ENCODE measurements around the gene RPS21.

Gene RPS21

DNA sequence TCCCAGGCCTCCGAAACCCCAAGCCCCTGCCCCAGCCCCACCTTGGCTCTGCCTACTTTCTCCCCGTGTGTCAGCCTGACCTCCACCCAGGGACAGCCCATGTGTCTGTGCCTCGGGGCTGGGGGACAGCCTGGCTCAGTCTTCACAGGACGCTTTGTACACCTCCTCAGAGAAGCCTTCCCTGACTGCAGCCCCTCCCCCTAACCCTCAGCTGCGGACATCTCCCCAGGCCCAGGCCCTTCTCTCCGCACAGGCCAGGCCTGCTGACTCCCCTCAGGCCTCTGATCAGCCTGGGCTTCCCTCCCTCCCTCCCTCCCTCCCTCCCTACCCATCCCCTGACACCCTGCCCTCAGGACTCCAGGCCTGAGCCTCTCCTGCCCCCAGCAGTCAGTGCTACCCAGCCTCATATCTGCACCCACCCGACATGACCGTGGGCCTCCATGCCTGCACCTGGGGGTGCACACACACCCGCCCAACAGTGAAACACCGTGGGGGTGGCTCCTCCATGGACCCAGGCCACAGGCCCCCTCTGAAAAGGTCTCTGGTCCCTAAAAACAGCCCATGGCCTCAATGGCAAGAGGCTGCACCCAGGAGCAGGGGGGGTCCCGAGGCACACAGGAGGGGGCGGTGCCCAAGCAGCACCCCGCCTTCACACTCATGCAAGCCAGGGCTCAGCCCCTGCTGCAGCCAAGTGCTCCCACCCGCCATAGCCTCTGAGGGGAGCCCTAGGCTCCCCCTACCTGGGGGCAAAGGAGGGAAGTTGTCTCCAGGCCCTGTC lies 32.7 kb upstream of the RPS21 start:
- DNase-seq (ENCODE audit: low spot score): no peak

DNA sequence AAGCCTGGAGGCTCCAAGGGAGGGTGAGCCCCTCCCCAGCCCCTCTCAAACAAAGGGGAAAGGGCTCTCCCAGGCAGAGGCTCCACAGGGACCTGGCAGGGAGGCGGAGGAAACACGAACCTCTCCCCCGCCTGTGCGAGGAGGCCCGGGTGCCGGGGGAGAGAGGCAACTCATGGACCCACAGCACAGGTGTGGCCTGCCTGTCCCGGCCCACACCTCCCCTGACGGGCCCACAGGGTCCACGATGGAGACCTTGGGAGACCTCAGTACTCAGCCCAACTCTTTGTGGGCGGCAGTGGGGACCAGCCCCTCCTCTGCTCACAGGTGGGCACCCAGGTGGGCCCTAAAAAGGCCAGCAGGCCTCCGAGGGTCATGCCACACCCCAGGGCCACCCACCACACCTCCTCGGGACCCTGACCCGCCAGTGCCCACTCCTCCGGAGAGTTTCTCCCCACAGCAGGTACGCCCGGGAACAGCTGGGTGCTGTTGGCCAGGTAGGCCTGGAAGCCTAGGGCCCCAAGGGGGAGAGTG lies 32.0 kb upstream of the RPS21 start:
- DNase-seq (ENCODE audit: low spot score): no peak

- no peak for DNase-seq (ENCODE audit: low spot score)
Measured at GRCh38 chr20:62355516-62355877, 31.4 kb upstream of the RPS21 start.

- DNase-seq (ENCODE audit: low spot score): no peak
Measured at GRCh38 chr20:62355878-62356588, 30.9 kb upstream of the RPS21 start.

DNA sequence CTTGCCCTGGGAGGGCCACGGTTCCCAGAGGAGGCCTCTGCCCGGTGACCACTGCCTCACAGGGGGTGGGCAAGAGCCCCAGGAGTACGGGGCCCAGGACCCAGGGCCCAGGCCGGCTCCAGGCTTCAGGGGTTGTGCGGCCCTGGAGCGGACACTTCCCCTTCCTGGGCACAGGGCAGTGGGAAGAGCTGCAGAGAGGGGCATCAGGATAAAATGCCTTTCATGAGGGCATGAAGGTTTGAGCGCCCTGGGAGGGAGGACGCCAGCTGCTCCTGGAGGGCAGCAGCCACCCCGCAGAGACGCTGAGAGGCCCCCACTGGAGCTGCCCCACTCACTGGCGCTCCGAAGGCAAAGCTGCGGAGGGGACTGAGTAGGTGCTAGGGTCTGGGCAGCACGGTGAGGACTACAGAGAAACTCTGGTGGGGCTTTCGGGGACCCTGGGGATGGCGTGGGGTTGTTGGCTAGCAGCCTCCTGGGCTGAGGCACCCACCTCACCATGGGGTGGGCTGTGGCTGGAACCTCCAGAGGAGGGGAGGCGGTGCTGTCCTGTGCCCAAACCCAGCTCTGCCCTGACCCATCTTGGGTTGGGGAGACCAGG lies 30.2 kb upstream of the RPS21 start:
- no peak for DNase-seq (ENCODE audit: low spot score)

GRCh38 chr20:62357187-62357667 lies 29.7 kb upstream of the RPS21 start:
- peak; percentile 82 for DNase-seq (ENCODE audit: low spot score)

DNA sequence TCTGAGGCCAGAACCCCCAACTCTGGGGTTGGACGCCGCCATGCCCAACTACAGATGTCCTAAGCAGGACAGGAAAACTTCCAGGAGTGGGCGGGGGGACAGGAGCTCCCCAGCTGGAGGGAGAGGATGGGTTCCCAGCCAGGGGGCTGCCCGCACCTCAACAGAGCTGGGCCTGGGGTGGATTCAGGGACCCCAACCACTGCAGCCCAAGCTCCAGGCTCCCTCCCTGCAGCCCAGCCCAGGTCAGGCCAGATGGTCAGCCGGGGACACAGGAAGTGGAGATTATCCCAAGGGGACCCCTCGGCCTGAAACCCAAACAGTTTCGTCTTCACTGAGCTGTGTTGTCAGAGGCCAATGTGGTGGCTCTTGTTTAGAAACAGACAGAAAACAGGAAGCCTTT lies 29.2 kb upstream of the RPS21 start:
- DNase-seq (ENCODE audit: low spot score): no peak

DNA sequence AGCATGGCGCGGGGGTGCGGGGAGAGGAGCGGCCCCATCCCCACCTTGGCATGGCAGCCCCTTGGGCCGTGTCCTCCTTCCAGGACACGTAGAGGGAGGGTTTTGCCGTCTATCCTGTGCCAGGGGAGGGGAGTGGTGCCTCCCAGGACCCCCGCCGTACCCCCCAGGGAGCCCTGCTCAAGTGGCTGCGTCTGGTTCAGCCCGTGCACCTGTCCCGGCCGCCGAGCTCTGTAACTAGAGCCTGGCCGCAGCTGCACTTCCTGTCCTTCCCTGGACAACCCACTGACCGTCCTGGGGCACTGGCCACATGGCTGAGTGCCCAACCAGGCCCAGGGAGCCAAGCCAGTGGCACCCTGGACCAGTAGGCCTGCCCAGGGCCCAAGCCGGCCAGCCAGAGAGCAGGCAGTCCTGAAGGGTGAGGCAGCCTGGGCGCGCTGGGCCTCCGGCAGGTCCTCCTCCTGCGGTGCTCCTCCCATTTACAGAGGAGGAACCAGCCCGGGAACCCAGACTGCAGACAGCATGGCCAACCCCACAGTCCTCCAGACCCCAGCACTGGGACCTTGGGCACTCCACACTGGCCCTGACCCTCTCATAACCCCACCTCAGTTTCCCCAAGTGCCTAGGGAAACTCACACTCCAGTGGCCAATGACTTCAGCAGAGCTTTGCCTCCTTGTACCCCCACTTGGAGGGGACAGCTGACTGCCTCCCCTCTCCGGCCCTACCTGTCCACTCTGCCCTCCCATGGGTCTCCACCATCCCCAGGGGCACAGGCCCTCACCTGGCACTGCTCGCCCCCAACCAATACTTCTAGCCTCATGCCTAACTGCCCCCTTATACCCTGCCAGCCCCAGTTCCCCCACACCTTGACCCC lies 28.5 kb upstream of the RPS21 start:
- no peak for DNase-seq (ENCODE audit: low spot score)

- DNase-seq (ENCODE audit: low spot score): no peak
Measured at GRCh38 chr20:62359043-62359490, 27.8 kb upstream of the RPS21 start.

DNA sequence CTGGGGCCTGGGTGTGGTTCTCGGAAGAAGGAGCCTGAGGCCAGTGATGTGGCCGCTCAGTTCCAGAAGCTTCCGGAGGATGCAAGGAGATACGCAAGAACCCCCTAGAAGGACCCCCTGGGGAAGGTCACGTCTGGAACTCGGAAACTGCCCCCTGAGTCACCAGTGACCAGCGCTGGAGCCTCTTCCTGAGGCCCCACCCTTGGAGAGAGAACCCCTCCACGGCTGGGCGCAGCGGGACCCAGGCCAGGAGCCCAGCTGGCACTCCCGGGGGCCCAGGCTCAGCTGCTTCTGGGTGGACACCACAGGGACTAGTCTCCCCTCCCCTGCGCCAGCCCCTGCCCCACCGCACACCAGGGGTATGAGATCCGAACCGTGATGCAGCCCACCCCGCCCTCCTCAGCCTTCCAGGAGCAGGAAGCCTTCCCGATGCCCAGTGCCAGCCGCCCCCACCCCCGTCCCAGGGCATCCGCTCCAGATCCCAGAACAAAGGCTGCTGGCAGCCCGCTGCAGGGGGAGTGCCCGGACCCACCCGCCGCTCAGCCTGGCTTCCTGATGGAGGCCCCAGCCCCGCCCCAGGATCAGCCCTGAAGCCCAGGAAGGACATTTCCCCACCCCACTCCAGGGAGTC lies 27.3 kb upstream of the RPS21 start:
- DNase-seq (ENCODE audit: low spot score): no peak

DNA sequence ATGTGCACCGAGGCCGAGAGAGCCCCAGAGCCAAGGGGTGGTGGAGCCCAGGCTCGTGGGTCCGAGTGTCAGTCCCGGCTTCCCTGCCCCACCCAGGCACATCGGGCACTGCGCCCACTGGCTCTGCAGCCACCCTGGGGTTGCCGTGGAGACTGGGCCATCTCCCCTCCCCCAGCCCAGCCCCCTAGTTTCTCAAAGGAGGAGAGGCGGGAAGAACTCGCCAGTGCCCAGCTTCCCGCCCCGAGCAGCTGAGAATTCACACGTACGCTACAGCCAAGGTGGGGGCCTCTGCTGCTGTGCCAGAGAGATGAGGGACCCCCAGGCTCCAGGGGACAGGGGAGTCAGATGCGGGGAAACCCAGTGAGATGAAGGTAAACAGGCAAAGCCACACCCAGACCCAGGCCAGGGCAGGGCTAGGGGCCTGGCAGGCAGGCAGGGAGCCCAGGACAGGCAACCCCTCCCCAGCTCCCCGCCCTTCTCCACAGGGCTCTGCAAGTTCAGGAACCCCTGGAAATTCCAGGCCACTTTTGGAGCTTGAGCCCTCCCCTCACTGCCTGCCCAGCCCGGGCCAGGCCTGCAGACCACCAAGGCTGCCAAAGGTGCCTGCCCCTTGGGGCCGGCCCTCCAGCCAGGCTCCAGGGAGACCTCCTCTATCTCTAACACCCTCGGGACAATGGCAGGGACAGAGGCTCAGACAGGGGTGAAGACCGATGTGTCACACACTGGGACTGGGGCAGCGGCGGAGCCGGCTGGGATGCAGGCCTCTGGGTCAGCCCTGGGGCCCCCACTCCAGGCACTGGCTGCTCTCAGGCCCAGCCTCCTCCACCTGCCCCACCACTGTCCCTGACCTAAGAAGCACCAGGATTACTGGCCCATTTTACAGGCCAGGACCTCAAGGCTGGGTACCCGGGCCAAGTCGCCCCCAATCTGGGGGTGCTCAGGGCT lies 25.8 kb upstream of the RPS21 start:
- no peak for DNase-seq (ENCODE audit: low spot score)

DNA sequence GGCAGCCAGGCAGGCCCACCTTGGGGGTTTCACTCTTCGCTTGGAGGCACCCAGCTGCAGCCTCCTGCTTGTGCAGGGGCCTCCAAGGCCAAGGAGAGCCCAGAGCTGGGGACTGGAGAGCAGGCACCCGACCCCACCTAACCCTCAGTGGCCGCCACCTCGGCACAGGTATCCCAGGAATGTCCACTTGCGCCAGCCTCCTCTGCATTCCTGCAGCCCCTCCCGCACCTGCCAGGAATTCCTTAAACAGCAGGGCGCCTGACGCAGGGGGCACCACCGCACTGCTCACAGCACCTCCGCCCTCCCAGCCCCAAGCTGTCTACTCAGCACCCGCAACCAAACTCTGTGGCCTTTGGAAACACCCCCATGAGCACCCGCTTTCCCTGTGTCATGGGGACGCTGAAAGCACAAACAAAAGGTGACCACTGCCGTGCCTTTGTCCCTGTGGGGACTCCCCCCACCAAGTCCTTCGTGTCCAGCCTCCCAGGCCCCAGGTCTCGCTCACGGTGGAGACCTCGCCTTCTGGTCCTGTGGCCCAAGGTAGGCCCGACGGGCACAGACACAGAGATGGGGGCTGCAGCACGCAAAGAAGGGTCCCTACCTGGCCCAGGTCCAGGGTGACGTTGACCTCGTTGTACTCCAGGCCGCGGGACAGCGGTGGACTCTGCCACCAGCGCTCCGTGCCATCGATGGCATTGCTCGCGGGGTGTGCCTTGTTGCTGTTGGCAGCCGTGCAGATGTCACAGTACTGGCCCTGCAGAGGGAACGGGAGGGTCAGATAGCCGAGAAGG lies 24.9 kb upstream of the RPS21 start:
- DNase-seq (ENCODE audit: low spot score): no peak

DNA sequence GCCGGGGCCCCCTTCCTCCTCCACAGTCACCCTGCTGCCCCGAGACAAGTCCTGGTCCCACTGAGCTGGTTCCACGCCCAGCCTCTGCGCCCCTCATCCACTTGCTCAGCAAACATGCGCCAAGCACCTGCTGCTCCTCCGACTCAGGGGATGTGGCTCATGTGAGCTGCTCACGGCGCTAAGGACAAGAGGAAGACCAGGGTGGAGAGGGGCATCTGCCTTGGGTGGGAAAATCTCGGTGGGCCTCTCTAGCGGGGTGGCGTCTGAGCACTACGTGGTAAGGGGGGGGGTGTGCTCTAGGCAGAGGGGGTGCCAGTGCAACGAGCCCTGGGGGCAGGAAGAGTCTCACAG lies 24.3 kb upstream of the RPS21 start:
- DNase-seq (ENCODE audit: low spot score): no peak

DNA sequence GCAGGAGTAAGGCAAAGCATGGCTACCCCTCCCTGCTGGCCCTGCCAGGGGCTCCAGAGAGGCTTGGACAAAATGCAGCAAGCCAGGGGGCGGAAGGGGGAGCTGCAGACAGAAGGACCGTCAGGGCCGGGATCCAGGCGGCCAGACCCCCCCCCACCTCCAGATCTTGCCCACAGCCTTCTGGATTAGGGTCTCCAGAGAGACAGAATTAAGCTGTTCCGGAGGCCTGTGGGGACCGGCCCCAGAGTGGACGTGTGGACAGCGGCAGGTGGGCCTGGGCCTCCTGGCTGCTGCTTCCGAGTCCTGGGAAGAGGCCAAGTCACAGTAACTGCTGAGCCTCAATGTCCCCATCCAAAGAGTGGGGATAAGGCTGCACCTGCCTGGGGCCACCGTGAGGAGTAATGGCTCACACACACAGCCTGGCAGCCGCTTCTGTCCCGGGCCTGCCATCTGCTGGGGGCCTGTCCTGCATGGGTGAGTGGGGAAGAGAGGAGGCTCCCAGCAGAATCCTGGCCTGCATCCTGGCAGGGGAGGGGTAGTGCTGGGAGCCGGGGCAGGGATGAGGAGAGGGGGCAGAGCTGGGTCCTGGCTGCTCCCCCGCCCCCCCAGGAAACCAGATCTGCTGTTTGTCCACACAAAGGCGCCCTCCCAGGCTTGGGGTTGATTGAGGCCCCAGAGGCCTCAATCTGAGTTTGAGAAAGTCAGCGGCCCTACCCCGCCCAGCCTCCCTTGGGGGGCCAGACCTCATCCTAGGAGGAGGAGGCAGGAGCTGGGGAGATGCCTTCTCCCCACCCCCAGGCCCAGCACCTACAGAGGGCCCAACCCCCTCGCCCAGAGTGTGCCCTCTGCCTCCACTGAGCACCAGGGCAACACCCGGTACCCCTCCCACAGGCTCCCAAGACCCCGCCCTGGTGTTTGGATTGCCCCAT lies 23.6 kb upstream of the RPS21 start:
- no peak for DNase-seq (ENCODE audit: low spot score)

DNA sequence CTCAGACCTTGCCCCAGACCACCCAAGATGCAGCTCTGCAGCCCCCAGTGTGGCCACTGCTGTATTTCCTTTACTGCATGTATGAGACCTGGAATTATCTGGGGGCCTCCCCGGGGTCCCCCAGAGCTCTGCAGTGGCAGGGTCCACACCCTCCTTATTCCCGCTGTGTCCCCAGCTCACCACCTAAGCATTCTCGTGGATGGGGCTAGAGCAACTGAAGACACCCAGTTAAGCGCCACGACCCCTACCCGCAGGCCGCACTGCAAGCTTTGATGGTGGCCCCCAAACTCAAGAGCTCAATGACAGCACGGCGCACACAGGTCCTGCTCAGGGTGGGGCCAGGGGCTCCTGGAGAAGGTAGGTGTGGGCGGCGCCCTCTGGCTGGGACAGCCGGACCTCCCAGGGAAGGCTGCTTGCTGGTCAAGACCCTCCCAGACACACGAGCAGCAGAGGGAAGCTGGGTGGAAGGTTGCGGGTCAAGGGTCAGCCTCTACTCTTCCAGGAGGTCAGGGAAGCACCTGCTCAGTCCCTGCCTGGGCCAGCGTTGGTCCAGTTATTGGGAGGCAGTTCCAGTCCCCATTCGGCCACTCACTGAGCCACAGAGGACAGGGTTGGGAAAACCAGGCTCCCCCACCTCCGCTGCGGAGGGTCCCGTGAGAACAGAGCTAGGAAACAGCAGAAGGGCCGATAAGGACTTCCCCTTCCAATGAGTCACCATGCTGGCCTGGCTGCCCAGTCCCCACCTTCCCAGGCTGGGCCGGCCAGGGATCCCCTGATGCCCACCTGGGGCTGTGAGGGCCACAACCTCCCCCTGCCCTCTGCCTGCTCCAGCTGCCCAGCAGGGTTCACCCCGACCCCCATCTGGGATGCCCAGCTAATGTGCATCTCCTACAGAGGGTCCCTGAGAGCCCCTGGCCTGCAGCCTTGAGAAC lies 22.7 kb upstream of the RPS21 start:
- no peak for DNase-seq (ENCODE audit: low spot score)

DNA sequence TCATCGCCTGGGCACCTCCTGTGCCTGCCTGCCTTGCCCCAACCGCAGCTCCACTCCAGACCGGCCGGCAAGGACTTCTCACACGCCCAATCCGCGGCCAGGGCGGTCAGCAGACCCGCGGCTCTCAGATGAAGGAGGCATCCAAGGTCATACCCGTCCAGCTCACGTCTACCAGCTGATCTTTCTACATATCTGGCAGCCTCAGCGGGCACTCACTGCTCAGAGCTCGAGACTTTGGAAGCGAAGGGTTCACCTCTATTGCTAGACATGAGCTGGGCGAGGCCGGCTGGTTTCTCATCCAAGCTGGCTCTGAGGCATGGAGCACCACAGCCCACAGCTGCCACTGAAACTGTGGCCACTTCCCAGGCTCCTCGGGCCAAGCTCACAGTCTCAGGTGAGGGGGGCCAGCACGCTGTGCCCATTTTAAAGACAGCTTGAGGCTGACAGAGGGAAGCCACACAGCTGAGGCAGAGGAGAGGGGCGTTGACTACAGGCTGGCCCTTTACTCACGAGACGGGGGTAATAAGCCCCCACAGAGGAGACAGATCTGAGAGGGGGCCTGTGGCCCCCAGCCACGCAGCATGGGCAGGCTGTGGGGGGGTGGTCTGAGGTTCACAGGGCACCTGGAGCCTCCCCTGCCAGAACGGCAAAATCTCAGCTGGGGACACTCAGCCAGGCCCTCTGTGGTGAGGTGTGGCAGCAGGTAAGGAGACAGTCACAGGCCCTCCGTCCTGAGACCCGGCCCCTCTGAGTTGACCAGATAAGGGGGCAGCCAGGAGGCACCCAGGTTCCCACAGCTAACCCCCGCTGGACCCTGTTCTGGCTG lies 21.8 kb upstream of the RPS21 start:
- DNase-seq (ENCODE audit: low spot score): no peak

Measured in AG08395 (cell line).